OCI-LY7 (cell line): ENCODE measurements around the gene E2F2.

Source experiments
- EZH2phosphoT487 ChIP-seq: fragments of 200-600 bp; sonication (generic); IDR thresholded peaks from 2 replicates; pipeline ENCODE4 v1.6.1; 2018; ENCODE audit warnings: low read depth, borderline replicate concordance, mild to moderate bottlenecking, mixed run types, antibody characterized with exemption, low read length, moderate library complexity, mixed read lengths
- TF ChIP-seq, protein P1 (sequence below): fragments of 200-600 bp; sonication (generic); conservative IDR thresholded peaks from 2 replicates; pipeline ENCODE4 v1.5.1; 2014; ENCODE audit warnings: mild to moderate bottlenecking, antibody characterized with exemption, low read length, moderate library complexity, mixed read lengths

- TF ChIP-seq, protein P1, sequence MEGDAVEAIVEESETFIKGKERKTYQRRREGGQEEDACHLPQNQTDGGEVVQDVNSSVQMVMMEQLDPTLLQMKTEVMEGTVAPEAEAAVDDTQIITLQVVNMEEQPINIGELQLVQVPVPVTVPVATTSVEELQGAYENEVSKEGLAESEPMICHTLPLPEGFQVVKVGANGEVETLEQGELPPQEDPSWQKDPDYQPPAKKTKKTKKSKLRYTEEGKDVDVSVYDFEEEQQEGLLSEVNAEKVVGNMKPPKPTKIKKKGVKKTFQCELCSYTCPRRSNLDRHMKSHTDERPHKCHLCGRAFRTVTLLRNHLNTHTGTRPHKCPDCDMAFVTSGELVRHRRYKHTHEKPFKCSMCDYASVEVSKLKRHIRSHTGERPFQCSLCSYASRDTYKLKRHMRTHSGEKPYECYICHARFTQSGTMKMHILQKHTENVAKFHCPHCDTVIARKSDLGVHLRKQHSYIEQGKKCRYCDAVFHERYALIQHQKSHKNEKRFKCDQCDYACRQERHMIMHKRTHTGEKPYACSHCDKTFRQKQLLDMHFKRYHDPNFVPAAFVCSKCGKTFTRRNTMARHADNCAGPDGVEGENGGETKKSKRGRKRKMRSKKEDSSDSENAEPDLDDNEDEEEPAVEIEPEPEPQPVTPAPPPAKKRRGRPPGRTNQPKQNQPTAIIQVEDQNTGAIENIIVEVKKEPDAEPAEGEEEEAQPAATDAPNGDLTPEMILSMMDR: no peak
- TF ChIP-seq EZH2phosphoT487: no peak
Observed at GRCh38 chr1:23500466-23500865, 30.6 kb downstream of the E2F2 start.
